HG03442 (cell line): ENCODE results near the gene C1QBP.
A peak's percentile ranks its signal among the peaks of the same experiment; 100 is the strongest.
"Not testable (repeated sequence)": the region's sequence is repeated elsewhere in the genome, so short reads cannot be mapped to it uniquely, and the experiment has no call there.

Experiments
- ATAC-seq: cut with Tn5 transposase; IDR thresholded peaks from one replicate; pipeline ENCODE4 v1.9.1; 2021; ENCODE audit warnings: mild to moderate bottlenecking, moderate library complexity; ENCODE audit not compliant: unreplicated experiment

C1QBP gene

GRCh38 chr17:5438716-5439445 is at the start of gene C1QBP:
Gene C1QBP (minus strand): TSS chr17:5439155. CDS start chr17:5439073, 82 bp downstream.
- peak; percentile 88 for ATAC-seq

GRCh38 chr17:5488752-5489151 is 49.8 kb upstream of the C1QBP start:
- no peak for ATAC-seq

- peak; percentile 76 for ATAC-seq
Observed at GRCh38 chr17:5486206-5487124, 47.5 kb upstream of the C1QBP start, which contains the start of gene MIS12. Gene MIS12 (plus strand): TSS chr17:5486566. CDS start chr17:5488863, 2,297 bp downstream.

GRCh38 chr17:5485270-5486205 is 46.6 kb upstream of the C1QBP start, which contains the start of gene DERL2:
Gene DERL2 (minus strand): TSS chr17:5486178. CDS start chr17:5486161, 17 bp downstream.
- peak; percentile 30 for ATAC-seq

- no peak for ATAC-seq
Observed at GRCh38 chr17:5481451-5481850, 42.5 kb upstream of the C1QBP start.

GRCh38 chr17:5480962-5481361 is 42.0 kb upstream of the C1QBP start:
- no peak for ATAC-seq

- no peak for ATAC-seq
Observed at GRCh38 chr17:5478992-5479391, 40.0 kb upstream of the C1QBP start.

GRCh38 chr17:5473906-5474305 is 35.0 kb upstream of the C1QBP start:
- no peak for ATAC-seq

- ATAC-seq: no peak
Observed at GRCh38 chr17:5472511-5472910, 33.6 kb upstream of the C1QBP start.

- no peak for ATAC-seq
Observed at GRCh38 chr17:5468075-5468473, 29.1 kb upstream of the C1QBP start.

- no peak for ATAC-seq
Observed at GRCh38 chr17:5467416-5467815, 28.5 kb upstream of the C1QBP start.

- no peak for ATAC-seq
Observed at GRCh38 chr17:5466295-5466694, 27.3 kb upstream of the C1QBP start.

GRCh38 chr17:5464717-5465507 is 26.0 kb upstream of the C1QBP start:
- ATAC-seq: no peak

GRCh38 chr17:5446786-5447185 is 7.8 kb upstream of the C1QBP start:
- no peak for ATAC-seq

- no peak for ATAC-seq
Observed at GRCh38 chr17:5444209-5444608, 5.3 kb upstream of the C1QBP start.

GRCh38 chr17:5443728-5444127 is 4.8 kb upstream of the C1QBP start:
- ATAC-seq: no peak

- no peak for ATAC-seq
Observed at GRCh38 chr17:5439446-5439764, 450 bp upstream of the C1QBP start.

- no peak for ATAC-seq
Observed at GRCh38 chr17:5437721-5438317, 1.1 kb downstream of the C1QBP start.

GRCh38 chr17:5435781-5436315 is 3.1 kb downstream of the C1QBP start:
- not testable (repeated sequence) for ATAC-seq
